ENCODE data around the gene ZEB2.

- TF ChIP-seq POLR2AphosphoS5 (IDR thresholded peaks at IDR 0.05; ENCODE audit: insufficient read depth, low read depth, low read length) (no peak), CTCF (IDR thresholded peaks at IDR 0.05; ENCODE audit: extremely low read depth in 1 of 2, insufficient read depth in 1 of 2, low read depth in 1 of 2, low read length in 2 of 2) (no peak), POLR2A (IDR thresholded peaks at IDR 0.05; ENCODE audit: low read depth, low read length) (no peak)
These were observed 15.7 kb downstream of the ZEB2 start for GRCh38 chr2:144504218-144504641.

Measured in endothelial cell of umbilical vein (primary cell).